HG03039 (cell line): Measurements from ENCODE around the gene ATP6V1A.
"Not testable (repeated sequence)": the region's sequence is repeated elsewhere in the genome, so short reads cannot be mapped to it uniquely, and the experiment has no call there.

ENCODE experiments used
- ATAC-seq: cut with Tn5 transposase; IDR thresholded peaks from one replicate; pipeline ENCODE4 v1.9.1; 2021; ENCODE audit warnings: mild to moderate bottlenecking, moderate library complexity; ENCODE audit not compliant: unreplicated experiment

ATP6V1A gene

GRCh38 chr3:113812854-113813253 is 66.0 kb downstream of the ATP6V1A start:
- ATAC-seq: no peak

- ATAC-seq: no peak
Observed at GRCh38 chr3:113819866-113820265, 73.0 kb downstream of the ATP6V1A start.

- peak; percentile 75 for ATAC-seq
Observed at GRCh38 chr3:113825090-113825489, 78.3 kb downstream of the ATP6V1A start.

- ATAC-seq: no peak
Observed at GRCh38 chr3:113828600-113828999, 81.8 kb downstream of the ATP6V1A start.

GRCh38 chr3:113829576-113830354 is 82.9 kb downstream of the ATP6V1A start:
- ATAC-seq: no peak

- ATAC-seq: no peak
Observed at GRCh38 chr3:113831103-113831355, 84.2 kb downstream of the ATP6V1A start.

- no peak for ATAC-seq
Observed at GRCh38 chr3:113832477-113833164, 85.8 kb downstream of the ATP6V1A start.

GRCh38 chr3:113834983-113835382 is 88.1 kb downstream of the ATP6V1A start:
- ATAC-seq: no peak

- ATAC-seq: peak; percentile 84
Observed at GRCh38 chr3:113838631-113839209, 91.9 kb downstream of the ATP6V1A start, which contains the start of gene GRAMD1C. TSS of gene GRAMD1C (plus strand) at chr3:113838788. CDS start at chr3:113838910, 122 bp downstream.

- ATAC-seq: no peak
Observed at GRCh38 chr3:113839551-113839950, 92.7 kb downstream of the ATP6V1A start.

GRCh38 chr3:113844622-113845222 is 97.9 kb downstream of the ATP6V1A start:
- no peak for ATAC-seq

- no peak for ATAC-seq
Observed at GRCh38 chr3:113847247-113847646, 100.4 kb downstream of the ATP6V1A start.

GRCh38 chr3:113847664-113848461 is 101.0 kb downstream of the ATP6V1A start:
- no peak for ATAC-seq

- not testable (repeated sequence) for ATAC-seq
Observed at GRCh38 chr3:113849071-113849470, 102.2 kb downstream of the ATP6V1A start.

GRCh38 chr3:113849841-113850240 is 103.0 kb downstream of the ATP6V1A start:
- not testable (repeated sequence) for ATAC-seq

- ATAC-seq: not testable (repeated sequence)
Observed at GRCh38 chr3:113850391-113850790, 103.6 kb downstream of the ATP6V1A start.

- ATAC-seq: no peak
Observed at GRCh38 chr3:113852506-113852905, 105.7 kb downstream of the ATP6V1A start.
